Activated CD8-positive, alpha-beta memory T cell treated with anti-CD3 and anti-CD28 coated beads, Interleukin-2, amount 50 U/mL, for 4 hours (primary cell): ENCODE results near the gene SCD.
"Not testable (repeated sequence)": the region's sequence is repeated elsewhere in the genome, so short reads cannot be mapped to it uniquely, and the experiment has no call there.

Experiments
- DNase-seq: peaks from one replicate; pipeline ENCODE4 v3.0.0-alpha.2; 2020

The SCD gene

GRCh38 chr10:100362570-100363496, 15.8 kb downstream of the SCD start:
- no peak for DNase-seq

GRCh38 chr10:100364175-100364574, 17.1 kb downstream of the SCD start:
- no peak for DNase-seq

DNA sequence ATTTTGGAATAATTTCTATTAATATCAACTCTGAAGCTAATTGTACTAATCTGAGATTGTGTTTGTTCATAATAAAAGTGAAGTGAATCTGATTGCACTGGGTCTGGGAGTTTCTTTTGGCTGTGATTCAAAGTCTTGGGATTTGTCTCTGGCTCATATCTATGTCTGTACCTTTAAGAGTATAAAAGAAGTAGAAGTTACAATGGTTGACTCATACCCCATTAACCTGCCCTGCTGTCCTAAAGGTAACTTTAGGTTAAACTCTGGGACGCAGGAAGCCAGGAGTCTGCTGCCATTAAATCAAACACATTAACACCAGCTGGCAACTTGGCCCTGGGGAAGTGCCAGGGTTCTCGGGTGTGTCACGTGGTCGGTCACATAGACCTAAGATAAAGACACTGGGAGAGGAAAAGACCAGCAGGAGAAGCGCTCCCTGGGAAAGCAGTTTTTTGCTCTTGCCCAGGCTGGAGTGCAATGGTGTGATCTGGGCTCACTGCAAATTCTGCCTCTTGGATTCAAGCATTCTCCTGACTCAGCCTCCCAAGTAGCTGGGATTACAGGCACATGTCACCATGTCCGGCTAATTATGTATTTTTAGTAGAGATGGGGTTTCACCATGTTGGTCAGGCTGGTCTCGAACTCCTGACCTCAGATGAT, 17.8 kb downstream of the SCD start:
- no peak for DNase-seq

DNA sequence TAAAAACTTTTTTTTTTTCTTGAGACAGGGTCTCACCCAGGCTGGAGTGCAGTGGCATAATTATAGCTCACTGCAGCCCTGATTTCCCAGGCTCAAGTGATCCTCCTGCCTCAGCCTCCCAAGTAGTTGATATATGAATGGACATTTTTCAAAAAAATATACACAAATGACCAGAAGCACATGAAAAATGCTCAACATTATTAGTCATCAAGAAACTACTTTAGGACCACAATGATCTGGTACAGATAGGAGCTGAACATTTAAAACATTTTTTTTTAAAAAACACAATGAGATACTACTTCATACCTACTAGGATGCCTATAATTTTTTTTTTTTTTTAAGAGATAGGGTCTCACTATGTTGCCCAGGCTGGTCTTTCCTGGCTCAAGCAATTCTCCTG, 21.7 kb downstream of the SCD start:
- no peak for DNase-seq

GRCh38 chr10:100370714-100371481, 23.9 kb downstream of the SCD start:
- DNase-seq, result peak; percentile 53

GRCh38 chr10:100371482-100372027, 24.5 kb downstream of the SCD start:
- no peak for DNase-seq

- DNase-seq, result no peak
Observed at GRCh38 chr10:100372415-100373297, 25.6 kb downstream of the SCD start.

GRCh38 chr10:100373298-100374199, 26.5 kb downstream of the SCD start:
- DNase-seq, result peak; percentile 84

DNA sequence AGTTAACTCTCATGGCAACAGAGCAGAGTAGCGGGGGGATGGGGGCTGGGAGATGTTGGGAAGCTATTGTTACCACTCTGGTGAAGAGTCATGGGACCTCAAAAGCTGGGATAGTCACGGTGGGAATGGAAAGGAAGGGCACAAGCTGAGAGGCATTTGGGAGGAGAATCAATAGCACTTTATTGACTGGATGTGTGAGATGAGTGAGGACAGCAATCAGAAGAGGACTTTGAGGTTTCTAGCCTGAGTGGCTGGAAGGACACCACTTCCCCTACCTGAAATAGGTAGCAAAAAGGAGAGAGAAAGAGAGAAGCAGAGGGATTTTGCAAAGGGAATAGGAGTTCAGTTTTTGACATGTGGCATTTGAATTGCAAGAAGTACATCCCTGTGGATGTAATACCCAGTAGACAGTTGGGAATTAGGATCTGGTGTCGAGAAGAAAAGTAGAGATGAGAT, 27.2 kb downstream of the SCD start:
- DNase-seq, result no peak

- not testable (repeated sequence) for DNase-seq
Observed at GRCh38 chr10:100374677-100375353, 27.8 kb downstream of the SCD start.

DNA sequence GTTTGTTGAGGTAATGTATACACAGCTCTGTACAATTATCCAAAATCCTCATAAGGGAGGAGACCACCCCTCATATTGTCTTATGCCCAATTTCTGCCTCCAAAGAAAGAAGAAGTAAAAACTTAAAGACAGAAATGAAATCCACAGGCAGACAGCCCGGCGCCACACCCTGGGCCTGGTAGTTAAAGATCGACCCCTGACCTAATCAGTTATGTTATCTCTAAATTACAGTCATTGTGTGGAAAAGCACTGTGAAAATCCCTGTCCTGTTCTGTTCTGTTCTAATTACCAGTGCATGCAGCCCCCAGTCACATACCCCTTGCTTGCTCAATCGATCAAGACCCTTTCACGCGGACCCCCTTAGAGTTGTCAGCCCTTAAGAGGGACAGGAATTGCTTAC, 29.6 kb downstream of the SCD start:
- DNase-seq, result not testable (repeated sequence)

- no peak for DNase-seq
Observed at GRCh38 chr10:100377830-100378229, 30.8 kb downstream of the SCD start.

GRCh38 chr10:100380400-100380799, 33.4 kb downstream of the SCD start:
- no peak for DNase-seq

DNA sequence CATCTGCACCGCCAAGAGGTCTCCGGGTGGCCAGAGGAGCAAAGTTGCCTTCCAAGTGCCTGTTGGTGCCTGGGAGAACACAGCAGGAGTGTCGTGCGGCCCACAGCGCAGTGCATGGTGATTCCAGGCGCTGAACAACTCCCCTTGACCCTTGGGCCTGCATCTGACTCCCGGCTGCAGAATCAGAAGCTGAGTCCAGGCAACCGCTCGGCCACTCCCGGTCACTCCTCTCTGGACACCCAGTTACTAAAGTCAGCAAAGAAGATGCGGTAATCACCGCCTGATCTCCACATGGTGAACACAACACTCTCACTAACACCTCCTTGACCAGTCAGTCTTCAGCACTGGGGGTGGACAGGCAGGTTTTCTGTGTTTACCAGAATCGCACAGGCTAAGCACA, 35.5 kb downstream of the SCD start:
- no peak for DNase-seq

DNA sequence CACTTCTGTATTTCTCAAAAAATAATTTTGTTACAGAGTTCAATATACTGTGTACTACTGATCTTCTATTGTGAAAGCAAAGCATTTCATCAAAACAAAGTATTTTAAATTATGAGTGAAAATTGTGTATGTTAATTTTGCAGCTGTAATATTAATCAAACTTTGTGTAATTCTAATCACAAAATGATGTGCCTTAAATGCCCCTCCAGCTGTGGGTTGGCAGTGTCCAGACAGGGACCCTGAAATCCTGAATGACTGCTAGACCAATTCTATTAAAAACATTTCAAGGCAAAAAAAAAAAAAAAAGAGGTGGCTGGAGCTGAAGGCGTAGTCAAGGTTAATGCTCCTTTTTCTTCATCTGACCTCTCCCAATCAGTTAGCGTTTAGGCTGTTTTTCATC, 36.2 kb downstream of the SCD start:
- no peak for DNase-seq

GRCh38 chr10:100391163-100392002, 44.4 kb downstream of the SCD start:
- DNase-seq, result no peak

GRCh38 chr10:100392686-100393003, 45.6 kb downstream of the SCD start:
- no peak for DNase-seq

DNA sequence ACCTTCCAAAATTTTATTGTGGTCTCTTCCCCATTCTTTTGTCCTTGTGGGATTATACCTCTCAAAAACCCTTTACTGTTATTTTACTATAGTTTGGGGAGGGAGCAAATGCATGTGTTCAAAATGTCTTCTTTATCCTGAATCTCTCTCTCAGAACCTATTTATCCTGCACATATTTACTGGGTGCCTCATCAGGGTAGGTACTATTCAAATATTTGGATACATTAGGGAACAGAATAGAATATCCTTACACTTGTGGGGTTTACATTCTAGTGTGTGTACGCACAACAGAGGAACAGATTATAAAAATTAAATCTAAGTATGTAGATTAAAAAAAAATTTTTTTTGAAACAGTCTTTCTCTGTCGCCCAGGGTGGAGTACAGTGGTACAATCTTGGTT, 48.6 kb downstream of the SCD start:
- DNase-seq, result no peak

DNA sequence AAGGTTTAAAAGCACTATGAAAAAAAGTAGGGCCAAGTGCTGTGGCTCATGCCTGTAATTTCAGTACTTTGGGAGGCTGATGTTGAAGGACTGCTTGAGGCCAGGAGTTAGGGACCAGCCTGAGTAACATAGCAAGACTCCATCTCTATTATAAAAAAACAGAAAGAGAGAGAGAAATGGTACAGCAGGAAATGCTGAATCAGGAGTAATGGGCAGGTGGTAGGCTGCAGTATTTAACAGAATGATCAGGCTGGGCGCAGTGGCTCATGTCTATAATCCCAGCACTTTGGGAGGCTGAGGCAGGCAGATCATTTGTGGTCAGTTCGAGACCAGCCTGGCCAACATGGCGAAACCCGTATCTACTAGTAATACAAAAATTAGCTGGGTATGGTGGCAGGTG, 49.6 kb downstream of the SCD start:
- DNase-seq, result no peak
